Lower leg skin (tissue), 3 donors: ENCODE measurements around the gene ZNF839.

Experiments
- CTCF ChIP-seq, 3 donors: fragments of 450-650 bp; IDR thresholded peaks; one replicate each; pipeline ENCODE4 v1.5.1; 2016; ENCODE audit warnings: antibody characterized with exemption in 3 of 3, mild to moderate bottlenecking in 3 of 3, moderate library complexity in 2 of 3
- POLR2A ChIP-seq, 2 donors: fragments of 450-650 bp; IDR thresholded peaks; one replicate each; pipeline ENCODE4 v1.6.1; 2016 to 2017; ENCODE audit warnings: antibody characterized with exemption in 2 of 2, mild to moderate bottlenecking in 1 of 2, moderate library complexity in 1 of 2

GRCh38 chr14:102377696-102378095 is 58.1 kb downstream of the ZNF839 start:
- no peak for TF ChIP-seq CTCF (IDR thresholded peaks at IDR 0.05)
- TF ChIP-seq POLR2A (IDR thresholded peaks at IDR 0.05), result no peak
